Umbilical cord (tissue), 2 donors: ENCODE measurements around the gene ZBTB7C. TPM values are rescaled to one million over a fixed set of nuclear protein-coding genes. Genes with fewer than 3 reads are reported as not detected.
A peak's percentile ranks its signal among the peaks of the same experiment; 100 is the strongest.

Source experiments
- DNase-seq: peaks from one replicate; pipeline ENCODE4 v3.0.0-alpha.2; 2015; ENCODE audit warnings: low spot score
- total RNA-seq: library from RNA; depleted of rRNA; stranded (reverse); fragments of >200 nt; gene quantifications from one replicate; pipeline ENCODE4 v1.2.3, GENCODE V29; 2014; ENCODE audit warnings: low replicate concordance; ENCODE audit not compliant: insufficient read depth

Gene ZBTB7C
- total RNA-seq, 1 donor from 2014 or later = 1.7 TPM

DNA sequence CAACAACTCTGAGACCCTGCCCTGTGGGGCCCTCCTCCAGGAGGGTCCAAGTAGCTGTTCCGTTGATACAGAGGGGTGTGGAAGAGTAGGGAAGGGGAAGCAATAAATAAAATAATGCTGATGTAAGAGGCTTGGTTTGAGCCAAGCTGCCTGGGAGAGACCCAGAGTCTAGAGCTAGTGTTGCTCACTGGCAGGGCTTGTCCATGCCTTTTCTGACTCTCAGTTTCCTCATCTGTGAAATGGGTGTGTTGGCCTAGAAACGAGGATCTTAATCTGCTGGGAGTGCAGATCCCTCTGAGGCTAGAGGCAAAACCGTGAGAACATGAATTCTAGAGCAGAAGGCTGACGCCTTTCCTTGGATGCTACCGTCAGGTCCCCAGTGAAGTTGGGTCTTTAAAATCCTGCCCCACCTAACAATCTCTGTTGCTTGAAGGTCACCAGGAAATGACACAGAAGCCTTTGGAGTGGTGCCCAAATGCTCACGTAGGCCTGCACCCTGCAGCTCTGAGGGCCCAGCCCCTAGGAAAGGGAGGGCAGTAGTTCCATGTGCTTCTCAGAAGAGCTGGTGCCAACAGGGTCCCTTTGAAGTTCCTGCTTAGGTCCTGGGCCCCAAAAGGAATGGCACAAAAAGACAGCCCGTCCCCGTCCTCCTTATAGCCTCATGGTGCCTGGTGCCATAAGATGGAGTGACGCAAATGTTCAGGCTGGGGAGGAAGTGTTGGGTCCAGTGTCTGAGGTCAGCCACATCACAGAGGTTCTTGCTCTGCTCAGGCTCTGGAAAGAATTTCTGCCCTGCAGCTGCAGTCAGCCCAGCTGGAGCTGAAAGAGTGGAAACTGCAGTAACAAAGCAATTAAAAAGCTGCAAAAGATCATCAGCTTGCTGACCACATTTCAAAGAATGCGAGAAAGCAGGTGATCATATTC is 405.5 kb downstream of the ZBTB7C start:
- DNase-seq = no peak

DNA sequence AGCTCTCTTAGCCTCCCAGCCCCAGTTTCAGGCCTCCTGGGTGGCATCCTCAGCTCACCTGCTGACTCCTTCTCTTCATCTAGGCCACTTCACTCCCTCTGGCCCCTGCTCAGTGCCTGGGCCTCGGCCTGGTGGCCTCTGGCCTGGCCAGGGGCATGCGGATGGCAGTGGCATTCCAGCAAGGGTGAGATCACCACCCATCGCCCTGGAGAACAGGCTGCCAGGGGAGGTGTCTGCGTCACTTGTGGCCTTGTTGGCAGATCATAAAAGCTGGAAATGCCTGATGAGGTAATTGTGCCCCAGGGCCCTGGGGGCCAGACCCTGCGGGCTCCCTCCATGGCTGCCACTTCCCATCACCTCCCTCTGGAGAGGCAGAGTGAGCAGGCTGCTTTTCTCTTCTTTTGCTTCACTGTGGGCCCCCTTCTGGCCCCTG is 406.2 kb downstream of the ZBTB7C start:
- DNase-seq = peak; percentile 48

DNA sequence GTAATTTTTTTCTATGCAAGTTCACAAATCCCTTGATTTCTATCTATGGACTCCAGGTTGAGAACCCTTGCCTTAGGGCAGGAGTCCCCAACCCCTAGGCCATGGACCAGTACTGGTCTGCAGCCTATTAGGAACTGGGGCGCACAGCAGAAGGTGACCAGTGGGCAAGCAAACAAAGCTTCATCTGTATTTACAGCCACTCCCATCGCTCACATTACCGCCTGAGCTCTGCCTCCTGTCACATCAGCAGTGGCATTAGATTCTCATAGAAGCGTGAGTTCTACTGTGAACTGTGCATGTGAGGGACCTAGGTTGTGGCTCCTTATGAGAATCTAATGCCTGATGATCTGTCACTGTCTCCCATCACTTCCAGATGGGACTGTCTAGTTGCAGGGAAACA is 408.5 kb downstream of the ZBTB7C start:
- no peak for DNase-seq

DNA sequence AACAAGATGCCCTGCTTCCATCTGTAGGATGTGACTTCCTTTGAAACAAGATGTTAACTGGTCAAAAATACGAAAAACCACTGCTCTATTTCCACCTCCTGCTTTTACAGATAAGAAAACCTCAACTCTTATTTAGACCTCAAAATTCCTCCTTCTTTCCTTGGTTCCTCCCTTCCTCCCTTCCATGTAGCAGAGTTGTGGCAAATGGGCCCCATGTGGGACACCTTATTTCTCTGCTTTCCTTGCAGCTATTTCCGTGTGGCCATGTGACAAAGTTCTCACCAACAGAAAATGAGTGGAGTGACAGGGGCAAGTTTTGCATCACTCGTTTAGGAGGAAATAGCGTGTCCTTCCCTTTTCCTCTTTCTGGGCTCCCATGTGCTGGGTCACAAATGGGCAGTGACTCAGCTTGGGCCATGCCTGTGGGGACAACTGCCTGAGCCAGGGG is 409.4 kb downstream of the ZBTB7C start:
- DNase-seq = no peak

DNA sequence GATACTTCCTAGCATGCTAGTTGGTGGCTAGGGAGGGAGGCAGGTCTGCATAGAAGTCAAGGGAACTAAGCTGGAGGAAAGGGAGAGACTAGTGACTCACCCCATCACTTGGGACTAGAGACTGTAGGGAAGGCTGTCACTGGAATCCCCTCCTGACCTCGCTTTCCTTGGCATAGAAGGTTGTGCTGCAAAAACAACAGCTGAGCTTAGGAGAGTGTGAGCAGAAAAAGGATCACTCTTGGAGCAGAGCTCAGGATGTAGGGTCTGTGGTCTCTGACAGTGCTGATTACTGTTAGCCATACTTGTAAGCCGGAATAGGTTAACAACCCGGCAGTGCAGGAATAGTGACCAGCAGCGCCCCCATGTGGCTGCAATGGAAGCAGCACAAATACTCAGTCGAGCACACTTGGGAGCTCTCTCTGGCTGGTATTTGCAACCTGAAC is 411.8 kb downstream of the ZBTB7C start:
- DNase-seq = no peak

DNA sequence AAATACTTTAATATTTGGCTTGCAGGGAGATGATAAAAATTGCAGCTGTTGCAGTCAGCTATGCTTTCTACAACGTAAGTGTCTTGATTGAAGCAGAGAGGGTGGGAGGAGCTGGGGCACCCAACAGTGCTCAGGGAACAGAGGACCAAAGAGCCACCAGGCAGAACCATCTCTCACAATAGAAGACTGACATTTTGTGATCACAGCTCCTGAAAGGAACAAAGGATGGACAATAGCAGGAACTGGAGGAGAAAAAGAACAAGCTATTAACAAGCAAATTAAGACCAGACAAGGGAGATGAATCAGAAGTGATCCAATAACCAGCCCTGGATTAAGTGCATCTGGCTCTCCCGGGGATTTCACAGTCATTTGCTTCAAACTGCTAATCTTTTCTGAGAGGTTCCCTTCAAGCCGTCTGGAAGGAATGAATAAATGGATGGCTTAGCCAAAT is 413.1 kb downstream of the ZBTB7C start:
- no peak for DNase-seq

DNA sequence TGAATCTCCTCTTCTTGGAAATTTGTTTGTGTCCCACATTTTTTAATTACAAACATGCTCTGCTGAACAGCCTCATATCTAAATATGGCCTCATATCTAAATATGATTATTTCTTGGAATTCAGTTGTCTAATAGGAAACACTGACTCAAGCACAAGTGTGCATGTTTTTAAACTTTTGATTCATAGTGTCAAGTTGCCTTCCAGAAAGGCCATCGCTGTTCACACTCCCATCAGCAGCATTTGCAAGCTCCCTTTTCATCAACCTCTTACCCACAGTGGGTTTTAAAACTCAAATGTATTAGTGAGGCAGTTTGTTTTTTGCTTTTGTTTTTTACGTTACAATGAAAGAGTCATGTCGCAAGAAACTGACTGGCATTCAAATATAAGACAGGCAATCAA is 413.5 kb downstream of the ZBTB7C start:
- peak; percentile 22 for DNase-seq

DNA sequence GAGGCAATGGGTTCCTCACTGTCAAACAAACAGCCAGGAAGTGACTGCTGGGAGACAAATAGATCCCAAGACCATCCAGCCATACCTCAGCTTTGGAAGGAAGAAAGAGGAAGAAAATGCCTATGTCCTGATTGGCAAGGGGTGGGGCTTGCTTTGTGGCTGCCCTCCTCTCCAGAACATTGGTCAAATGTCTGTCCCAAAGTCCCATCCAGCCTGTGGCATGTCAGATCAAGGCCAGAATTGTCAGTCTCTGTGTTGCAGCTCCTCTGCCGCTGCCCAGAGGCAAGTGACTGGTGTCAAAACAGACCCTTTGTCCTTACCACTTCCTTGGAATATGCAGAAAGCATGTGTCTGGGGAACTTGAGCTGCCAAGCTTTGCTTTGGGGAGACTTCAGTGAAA is 415.8 kb downstream of the ZBTB7C start:
- no peak for DNase-seq

DNA sequence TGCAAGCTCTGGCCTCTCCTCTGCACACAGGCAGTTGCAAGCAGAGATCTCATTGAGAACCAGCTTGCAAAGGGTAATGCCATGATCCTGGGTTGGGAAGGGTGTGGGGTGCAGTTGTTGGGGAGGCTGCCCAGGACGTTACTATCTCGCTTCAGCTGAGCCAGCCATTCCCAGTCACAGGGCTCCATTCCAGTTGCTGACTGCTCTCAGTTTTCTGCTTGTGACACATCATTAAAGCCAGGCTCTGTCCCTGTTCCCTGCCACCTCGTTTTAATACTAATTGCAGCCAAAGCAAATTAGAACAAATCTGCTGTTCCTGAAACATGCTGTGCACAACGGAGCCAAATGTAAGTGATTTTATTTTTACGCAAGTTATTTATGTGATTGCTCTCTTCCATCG is 416.2 kb downstream of the ZBTB7C start:
- no peak for DNase-seq

DNA sequence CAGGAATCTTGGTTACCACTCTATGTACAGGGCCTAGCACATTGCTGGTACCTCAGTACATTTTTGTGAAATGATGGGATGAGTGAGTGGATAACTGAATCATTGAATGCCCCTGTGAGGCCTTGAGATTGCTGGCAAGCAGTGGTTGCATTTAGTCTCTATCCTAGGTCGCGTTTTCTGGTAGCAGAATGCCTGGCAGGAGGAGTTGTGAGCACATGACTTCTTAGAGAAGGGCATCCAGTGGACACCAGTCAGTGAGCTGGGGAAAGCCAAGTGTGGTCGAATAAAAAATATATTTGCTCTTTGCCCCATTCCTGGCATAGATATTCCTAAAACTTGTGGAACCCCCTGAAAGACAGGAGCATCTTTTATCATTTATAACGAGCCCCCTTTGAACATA is 416.9 kb downstream of the ZBTB7C start:
- DNase-seq = no peak

DNA sequence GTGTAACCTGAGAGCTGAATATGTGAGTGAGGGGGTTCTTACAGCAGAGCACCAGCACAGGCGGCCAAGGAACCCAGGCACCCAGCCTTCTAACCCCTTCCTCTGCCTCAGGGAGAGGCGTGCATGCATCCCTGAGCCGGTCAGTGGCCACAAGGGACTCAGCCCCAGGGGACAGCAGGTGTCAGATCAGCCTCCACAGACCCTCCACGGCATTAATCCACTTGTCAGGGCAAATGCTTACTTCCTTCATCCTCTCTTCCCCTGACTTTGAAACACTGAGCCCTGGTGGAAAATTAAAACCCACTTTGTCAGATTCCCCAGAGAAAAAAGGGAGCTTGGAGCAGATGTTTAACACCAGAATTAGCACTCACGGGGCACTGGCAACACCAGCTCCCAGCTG is 418.2 kb downstream of the ZBTB7C start:
- DNase-seq = no peak

DNA sequence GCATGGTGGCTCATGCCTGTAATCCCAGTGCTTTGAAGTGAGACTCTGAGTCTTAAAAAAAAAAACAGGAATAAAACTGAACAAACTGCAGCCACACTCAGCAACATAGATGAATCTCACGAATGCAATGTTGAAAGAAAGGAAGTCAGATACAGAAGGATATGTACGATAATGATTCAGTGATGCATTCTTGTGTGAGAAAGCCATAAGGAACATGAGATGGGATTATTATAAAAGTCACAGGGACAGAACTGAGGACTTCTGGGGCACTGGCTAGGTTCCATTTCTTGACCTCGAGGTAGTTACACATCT is 421.8 kb downstream of the ZBTB7C start:
- DNase-seq = peak; percentile 46

DNA sequence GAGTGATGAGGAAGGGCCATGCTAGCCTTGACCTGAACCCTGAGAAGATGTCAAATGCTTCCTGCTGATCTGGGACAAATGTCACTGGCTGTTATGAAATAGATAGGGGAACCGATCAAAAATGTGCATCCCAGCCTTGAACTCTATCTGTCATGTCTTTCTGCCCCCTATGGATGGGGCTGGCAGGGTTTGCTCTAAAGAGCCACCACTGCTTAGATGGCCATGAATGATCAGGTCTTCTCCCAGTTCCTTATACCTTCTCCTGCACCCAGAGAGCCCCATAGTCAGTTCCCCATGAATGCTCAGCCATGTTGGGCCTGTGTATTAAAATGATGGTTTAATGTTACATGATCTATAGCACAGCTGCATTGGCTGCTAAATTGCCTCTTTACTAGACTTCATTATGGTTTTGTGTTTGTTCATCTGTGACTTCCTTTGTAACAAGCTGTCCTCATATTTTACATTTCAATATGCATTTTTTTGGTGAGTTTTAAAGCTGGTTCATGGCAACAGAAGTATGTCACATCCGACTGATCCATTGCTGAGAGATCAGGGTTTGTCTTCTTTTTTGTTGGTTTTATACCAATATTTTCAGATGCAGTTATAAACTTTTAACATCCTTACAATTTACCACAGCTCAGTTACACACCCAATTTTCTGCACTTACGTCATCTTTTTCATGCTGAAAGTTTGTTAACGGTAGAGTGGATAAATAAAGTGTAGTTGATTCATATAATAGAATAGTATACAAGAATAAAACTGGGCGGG is 422.4 kb downstream of the ZBTB7C start:
- no peak for DNase-seq

DNA sequence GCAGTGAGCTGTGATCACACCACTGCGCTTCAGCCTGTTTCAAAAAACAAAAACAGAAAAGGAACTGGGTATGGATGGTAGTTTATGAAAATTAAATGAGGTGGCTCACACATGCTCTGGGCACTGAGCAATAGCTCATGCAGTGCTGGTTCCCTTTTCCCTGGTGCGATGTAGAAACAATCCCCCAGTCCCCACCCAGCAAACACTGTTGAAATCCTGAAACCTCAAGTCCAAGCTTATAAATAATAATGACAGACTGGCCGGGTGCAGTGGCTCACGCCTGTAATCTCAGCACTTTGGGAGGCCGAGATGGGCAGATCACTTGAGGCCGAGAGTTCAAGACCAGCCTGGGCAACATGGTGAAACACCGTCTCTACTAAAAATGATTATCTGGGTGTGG is 423.3 kb downstream of the ZBTB7C start:
- DNase-seq = no peak

DNA sequence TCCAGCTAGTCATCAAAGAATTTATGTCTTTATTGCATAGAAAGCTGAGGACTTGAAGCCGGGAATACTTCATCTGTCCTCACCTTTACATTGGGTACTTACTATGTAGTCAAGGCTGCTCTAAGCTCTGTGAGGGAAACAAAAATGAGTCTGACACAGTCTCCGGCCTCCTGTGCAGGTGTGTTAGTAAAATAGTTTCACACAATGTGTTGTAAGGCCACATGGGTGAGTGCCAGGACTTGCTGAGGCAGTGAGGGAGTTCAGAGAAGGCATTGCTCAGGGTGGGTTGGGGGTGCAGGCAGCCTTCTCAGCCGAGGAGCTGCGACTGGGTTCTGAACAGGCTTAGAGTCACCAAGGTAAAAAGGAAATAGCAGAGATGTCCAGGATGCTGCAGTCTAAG is 424.2 kb downstream of the ZBTB7C start:
- no peak for DNase-seq

DNA sequence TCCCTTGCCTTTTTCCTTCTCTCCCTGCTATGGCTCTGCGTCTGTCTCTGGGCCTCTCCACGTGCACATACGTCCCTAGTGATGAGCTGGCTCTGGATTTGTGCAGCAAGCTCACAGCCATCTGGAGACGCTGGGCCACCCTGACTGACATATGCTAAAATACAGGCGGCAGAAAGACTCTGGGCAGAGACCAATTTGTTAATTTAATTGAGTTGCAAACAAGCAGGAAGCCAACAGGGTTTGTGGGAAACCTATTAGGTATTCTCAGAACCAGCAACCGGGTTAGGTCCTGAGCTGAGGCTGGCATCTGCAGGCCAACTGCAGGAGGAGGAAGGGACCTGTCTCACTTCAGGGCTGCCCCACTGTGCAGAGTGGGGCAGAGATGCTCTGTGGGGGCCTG is 425.2 kb downstream of the ZBTB7C start:
- no peak for DNase-seq

DNA sequence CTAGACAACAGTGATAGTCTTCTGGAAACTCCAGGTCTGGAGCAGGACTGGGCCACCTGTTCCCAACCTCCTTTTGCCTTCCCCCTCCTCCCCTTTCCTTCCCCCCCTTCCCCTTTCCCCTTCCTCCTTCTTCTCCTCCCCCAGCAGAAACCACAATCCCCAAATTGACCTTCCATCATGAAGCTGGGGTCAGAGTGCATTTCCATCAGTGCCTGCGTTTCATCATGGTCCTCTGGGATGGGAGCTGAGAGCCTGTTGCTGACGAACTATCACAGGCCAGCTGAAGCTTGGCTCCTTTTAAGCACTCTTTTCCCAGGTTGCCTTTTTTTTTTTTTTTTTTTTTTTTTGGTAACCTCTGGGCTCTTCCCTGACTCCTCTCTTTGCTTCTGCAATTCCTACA is 426.1 kb downstream of the ZBTB7C start:
- no peak for DNase-seq

DNA sequence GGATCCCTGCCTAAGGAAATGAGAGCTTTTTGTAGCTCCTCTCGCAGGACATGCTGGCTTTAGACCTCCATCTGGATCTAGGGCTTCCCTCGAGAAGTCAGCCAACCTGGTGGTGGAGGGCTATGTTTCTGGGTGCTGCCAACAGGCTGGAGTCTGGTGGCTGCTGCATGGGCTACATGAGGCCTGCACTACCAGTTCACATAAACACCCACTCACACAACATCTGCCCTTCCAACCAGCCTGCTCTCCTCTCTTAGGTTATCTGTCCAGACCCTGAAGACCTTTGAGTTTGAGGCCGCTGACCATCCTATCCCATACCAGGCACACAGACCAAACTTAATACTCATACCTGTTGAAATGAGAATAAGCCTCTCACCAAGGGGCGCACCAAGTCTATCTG is 427.4 kb downstream of the ZBTB7C start:
- DNase-seq = no peak

DNA sequence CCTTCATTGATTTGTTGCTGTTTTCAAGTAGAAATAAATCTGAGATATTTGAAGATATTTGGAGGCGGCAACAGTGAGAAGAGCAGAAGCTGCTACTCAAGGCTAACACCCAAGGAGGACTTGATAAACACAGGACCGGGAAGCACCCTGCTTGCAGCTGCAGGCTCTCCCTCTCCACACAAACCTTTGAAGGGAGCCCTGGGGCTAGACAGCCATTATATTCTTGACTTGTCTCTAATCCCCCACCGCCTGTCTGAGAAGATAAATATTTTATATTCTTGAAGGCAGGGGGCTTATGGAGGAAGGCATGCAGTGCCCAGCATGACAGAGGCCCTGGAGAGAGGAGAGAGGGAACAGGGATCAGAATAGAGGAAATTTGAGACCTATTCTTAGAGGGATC is 427.9 kb downstream of the ZBTB7C start:
- DNase-seq = no peak

DNA sequence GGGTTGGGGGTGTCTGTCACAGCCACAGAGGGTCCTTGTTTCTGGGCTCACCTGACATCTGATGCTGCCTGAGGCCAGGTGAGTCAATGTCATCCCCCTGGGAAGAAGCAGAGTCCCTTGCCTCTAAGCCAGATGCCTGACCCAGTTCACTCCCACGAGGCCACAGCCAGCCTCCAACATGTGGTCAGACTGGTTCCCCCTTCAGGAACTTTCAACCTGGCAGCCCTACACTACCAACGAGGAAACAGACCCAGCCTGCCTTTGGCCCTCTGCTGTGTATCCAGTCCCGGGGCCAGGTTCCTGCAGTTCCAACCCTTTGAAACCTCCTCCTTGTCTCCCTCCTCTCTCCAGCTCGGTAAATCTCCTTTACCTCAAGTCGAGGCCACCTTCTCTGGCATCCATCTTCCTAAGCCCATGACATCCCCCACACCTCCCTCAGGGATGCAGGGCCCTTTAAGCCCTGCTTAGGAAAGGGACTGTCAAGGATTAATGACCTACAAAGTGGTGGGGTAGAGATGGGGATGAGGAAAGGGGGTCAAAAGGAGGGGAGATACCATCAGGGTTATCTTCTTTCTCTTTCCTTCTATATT is 429.5 kb downstream of the ZBTB7C start:
- no peak for DNase-seq

DNA sequence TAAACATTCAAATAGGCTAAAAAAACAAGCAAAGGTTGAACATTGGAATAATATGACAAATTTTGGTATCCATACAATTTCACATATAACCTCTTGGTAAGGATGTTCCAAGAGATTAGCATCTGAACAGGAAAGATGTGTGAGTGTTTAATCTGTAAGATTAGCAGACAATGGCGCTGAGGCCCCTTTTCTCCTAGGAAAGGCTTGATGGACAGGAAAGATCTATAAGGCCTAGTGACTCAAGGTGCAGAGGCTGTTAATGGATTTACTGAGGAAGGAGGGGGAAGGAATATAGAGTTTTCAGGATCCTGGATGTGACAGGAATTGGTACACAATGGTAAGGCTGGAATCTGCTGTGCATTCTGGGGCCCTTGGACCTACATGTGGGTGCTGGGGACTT is 430.6 kb downstream of the ZBTB7C start:
- no peak for DNase-seq

DNA sequence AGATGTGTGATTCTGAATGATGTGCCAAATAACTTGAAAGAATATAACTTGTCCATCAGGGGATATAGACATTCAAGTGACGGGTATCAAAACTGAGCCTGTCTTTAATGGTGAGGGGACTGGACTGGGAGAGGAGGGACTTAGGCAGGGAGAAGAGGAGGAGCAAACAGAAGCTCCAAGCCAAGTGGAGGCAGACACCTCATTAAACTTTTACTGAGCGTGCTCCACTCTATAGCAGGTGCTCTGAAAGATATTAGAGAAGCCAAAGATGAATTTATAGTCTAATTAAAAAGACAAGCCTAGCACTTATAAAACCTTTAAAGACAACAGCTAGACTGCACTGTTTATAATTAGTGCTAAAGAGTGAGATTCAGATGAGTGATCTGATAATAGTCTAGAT is 431.0 kb downstream of the ZBTB7C start:
- no peak for DNase-seq
